Activated CD4-positive, CD25-positive, alpha-beta regulatory T cell (primary cell): ENCODE results near the gene DHX16.
"Not testable (repeated sequence)": the region's sequence is repeated elsewhere in the genome, so short reads cannot be mapped to it uniquely, and the experiment has no call there.

Experiments
- DNase-seq, 4 experiments: peaks; one replicate each; lab custom pipeline; 2025; lab: John Stamatoyannopoulos, UW

Gene DHX16

GRCh38 chr6:30678964-30679726 lies 6.3 kb upstream of the DHX16 start:
- DNase-seq: peak; percentile 86 to 93 (median 90)

GRCh38 chr6:30676660-30677285 lies 4.0 kb upstream of the DHX16 start:
- DNase-seq: no peak

- no peak for DNase-seq
Measured at GRCh38 chr6:30670760-30671527, 1.9 kb downstream of the DHX16 start.

GRCh38 chr6:30666300-30666699 lies 6.5 kb downstream of the DHX16 start:
- not testable (repeated sequence) for DNase-seq

GRCh38 chr6:30664994-30665767 lies 7.6 kb downstream of the DHX16 start:
- no peak for DNase-seq

GRCh38 chr6:30657922-30658321 lies 14.9 kb downstream of the DHX16 start:
- not testable (repeated sequence) for DNase-seq

GRCh38 chr6:30657454-30657853 lies 15.4 kb downstream of the DHX16 start:
- no peak for DNase-seq

- no peak for DNase-seq
Measured at GRCh38 chr6:30656513-30656912, 16.3 kb downstream of the DHX16 start.

GRCh38 chr6:30655743-30656094 lies 17.1 kb downstream of the DHX16 start:
- DNase-seq: no peak

- no peak for DNase-seq
Measured at GRCh38 chr6:30654798-30655742, 17.7 kb downstream of the DHX16 start.

GRCh38 chr6:30651143-30651542 lies 21.7 kb downstream of the DHX16 start:
- DNase-seq: no peak

GRCh38 chr6:30647242-30648116 lies 25.3 kb downstream of the DHX16 start:
- peak; percentile 42 to 73 (median 48) for DNase-seq

GRCh38 chr6:30646450-30647241 lies 26.2 kb downstream of the DHX16 start, which contains the start of gene C6orf136:
Gene C6orf136, plus strand, starts transcription at chr6:30647133. Its CDS starts 99 bp downstream, at chr6:30647232.
- DNase-seq: peak; percentile 78 to 90 (median 83)

- DNase-seq: no peak
Measured at GRCh38 chr6:30645989-30646388, 26.8 kb downstream of the DHX16 start.

- no peak for DNase-seq
Measured at GRCh38 chr6:30644769-30645168, 28.0 kb downstream of the DHX16 start.

- DNase-seq: no peak
Measured at GRCh38 chr6:30643656-30644055, 29.1 kb downstream of the DHX16 start.

GRCh38 chr6:30641048-30641447 lies 31.8 kb downstream of the DHX16 start:
- no peak for DNase-seq

GRCh38 chr6:30640481-30640880 lies 32.3 kb downstream of the DHX16 start:
- no peak for DNase-seq

- DNase-seq: no peak
Measured at GRCh38 chr6:30635834-30636233, 37.0 kb downstream of the DHX16 start.
